Endothelial cell of umbilical vein (primary cell): ENCODE measurements around the gene AGAP3. TPM values are rescaled to one million over a fixed set of nuclear protein-coding genes. Genes with fewer than 3 reads are reported as not detected.

ENCODE experiments used
- BruUV-seq: library from RNA; stranded (reverse); fragments of 400-500 nt; replicated peaks from 2 replicates; lab custom pipeline; 2021; lab: Mats Ljungman, UMichigan
- CTCF ChIA-PET: fragments of 300-600, 350-600 bp; sonication (Branson Sonifier 250); formaldehyde crosslinking; loops from one replicate; lab custom pipeline; 2021; ENCODE audit warnings: antibody characterized with exemption, inconsistent platforms; lab: Charles Lee
- POLR2A ChIA-PET: fragments of 300-600, 350-600 bp; sonication (Branson Sonifier 250); formaldehyde crosslinking; loops from one replicate; lab custom pipeline; 2021; ENCODE audit warnings: antibody characterized with exemption, inconsistent platforms; lab: Charles Lee
- DNase-seq: peaks from one replicate; pipeline ENCODE4 v3.0.0-alpha.2; 2011; ENCODE audit warnings: low read depth, low spot score
- FAIRE-seq: peaks from 2 replicates; lab custom pipeline; 2011; peaks lifted over from hg19 to GRCh38; lab: Jason Lieb, UNC
- H2AFZ ChIP-seq: 2 replicates; pipeline ENCODE4 v1.6.0; 2012; ENCODE audit warnings: low read depth, low read length, control low read depth, inconsistent platforms
- H3K27ac ChIP-seq: 2 replicates; pipeline ENCODE4 v1.5.1; 2011; ENCODE audit warnings: low read depth, mild to moderate bottlenecking, control low read depth, low read length, moderate library complexity; ENCODE audit not compliant: insufficient read depth
- H3K27me3 ChIP-seq, 2 experiments: 2 replicates each; pipeline versions ENCODE4 v1.6.0 to v1.6.1; 2011; ENCODE audit warnings: low read length in 2 of 2, mixed read lengths in 1 of 2; ENCODE audit not compliant: control insufficient read depth in 2 of 2, insufficient read depth in 2 of 2
- H3K36me3 ChIP-seq, 2 experiments: 2 replicates in 1 of 2; 3 replicates in 1 of 2; pipeline ENCODE4 v1.5.1; 2011; ENCODE audit warnings: low read length in 2 of 2, mild to moderate bottlenecking in 1 of 2, moderate library complexity in 1 of 2; ENCODE audit not compliant: control insufficient read depth in 2 of 2, insufficient read depth in 2 of 2; ENCODE audit errors: extremely low read depth in 1 of 2
- H3K4me1 ChIP-seq: 3 replicates; pipeline ENCODE4 v1.5.1; 2011; ENCODE audit warnings: mild to moderate bottlenecking, low read length; ENCODE audit not compliant: control insufficient read depth, insufficient read depth; ENCODE audit errors: extremely low read depth
- H3K4me2 ChIP-seq: 2 replicates; pipeline ENCODE4 v1.6.1; 2011; ENCODE audit warnings: low read length, control low read depth, mixed read lengths; ENCODE audit not compliant: insufficient read depth
- H3K4me3 ChIP-seq, 3 experiments: fragments of 200-600 bp in 1 of 3; sonication (generic), shearing (Covaris generic) in 1 of 3; replicated peaks in 1 of 3; 2 replicates each; pipeline ENCODE4 v1.5.1; 2011 to 2016; ENCODE audit warnings: control low read depth in 3 of 3, low read length in 3 of 3, mild to moderate bottlenecking in 2 of 3, inconsistent platforms in 1 of 3, low read depth in 1 of 3, moderate library complexity in 1 of 3; ENCODE audit not compliant: insufficient read depth in 1 of 3
- H3K79me2 ChIP-seq: 2 replicates; pipeline ENCODE4 v1.6.0; 2012; ENCODE audit warnings: low read length, inconsistent platforms; ENCODE audit not compliant: control insufficient read depth, insufficient read depth
- H3K9ac ChIP-seq: replicated peaks from 2 replicates; pipeline ENCODE3; 2011; ENCODE audit warnings: low read length, control low read depth; ENCODE audit not compliant: insufficient read depth; ENCODE audit errors: extremely low read depth
- H3K9me1 ChIP-seq: replicated peaks from 3 replicates; pipeline ENCODE4 v1.6.0; 2011; ENCODE audit warnings: mild to moderate bottlenecking, low read length; ENCODE audit not compliant: control insufficient read depth, insufficient read depth; ENCODE audit errors: extremely low read depth
- H3K9me3 ChIP-seq: replicated peaks from 2 replicates; pipeline ENCODE4 v1.5.1; 2012; ENCODE audit warnings: low read length, inconsistent platforms; ENCODE audit not compliant: control insufficient read depth, insufficient read depth
- H4K20me1 ChIP-seq: replicated peaks from 2 replicates; pipeline ENCODE3; 2011; ENCODE audit warnings: mild to moderate bottlenecking, low read length; ENCODE audit not compliant: control insufficient read depth, insufficient read depth; ENCODE audit errors: extremely low read depth
- CTCF ChIP-seq, 2 donors: IDR thresholded peaks; 1 replicate in 1 of 2; 2 replicates in 1 of 2; pipeline ENCODE4 v1.5.1; 2011; ENCODE audit warnings: low read length in 2 of 2, mild to moderate bottlenecking in 2 of 2, moderate library complexity in 2 of 2, control low read depth in 1 of 2, inconsistent platforms in 1 of 2, low read depth in 1 of 2; ENCODE audit not compliant: insufficient read depth in 1 of 2; ENCODE audit errors: extremely low read depth in 1 of 2
- EZH2 ChIP-seq: IDR thresholded peaks from 2 replicates; pipeline ENCODE4 v1.6.1; 2012; ENCODE audit warnings: borderline replicate concordance, low read depth, mild to moderate bottlenecking, moderate library complexity, low read length, inconsistent platforms; ENCODE audit not compliant: severe bottlenecking
- FOS ChIP-seq: IDR thresholded peaks from 2 replicates; pipeline ENCODE4 v1.6.1; 2011; ENCODE audit warnings: mild to moderate bottlenecking, low read length, moderate library complexity, borderline replicate concordance; ENCODE audit not compliant: insufficient read depth
- GATA2 ChIP-seq: IDR thresholded peaks from 2 replicates; pipeline ENCODE4 v1.7.0; 2011; ENCODE audit warnings: low read depth, mild to moderate bottlenecking, moderate library complexity, mixed read lengths, low read length; ENCODE audit not compliant: insufficient read length, insufficient read depth
- JUN ChIP-seq: IDR thresholded peaks from 2 replicates; pipeline ENCODE4 v1.6.1; 2011; ENCODE audit warnings: borderline replicate concordance, low read depth; ENCODE audit not compliant: insufficient read length, insufficient read depth
- MAX ChIP-seq: IDR thresholded peaks from 2 replicates; pipeline ENCODE4 v1.6.1; 2011; ENCODE audit not compliant: insufficient read depth, insufficient read length
- MYC ChIP-seq: IDR thresholded peaks from one replicate; pipeline ENCODE4 v1.6.1; 2011; ENCODE audit warnings: mild to moderate bottlenecking, low read depth, low read length
- POLR2A ChIP-seq: IDR thresholded peaks from 2 replicates; pipeline ENCODE4 v1.6.1; 2012; ENCODE audit warnings: low read depth, mild to moderate bottlenecking, control low read depth, low read length
- POLR2AphosphoS5 ChIP-seq: IDR thresholded peaks from 2 replicates; pipeline ENCODE4 v1.6.1; 2012; ENCODE audit warnings: low read depth, mild to moderate bottlenecking, control low read depth, low read length, moderate library complexity; ENCODE audit not compliant: insufficient read depth
- dilution Hi-C: fragments of 300-500 bp; cut with MboI; formaldehyde crosslinking; loops from one replicate; pipeline ENCODE4 v1.15.0; 2019; ENCODE audit warnings: low sequenced_read_pairs; ENCODE audit not compliant: extremely low pct_ligation_motif_present
- intact Hi-C: fragments of 100-400 bp; cut with micrococcal nuclease; formaldehyde crosslinking; loops from one replicate; pipeline ENCODE4 v1.10.0; 2022
- polyA plus RNA-seq, 4 experiments: library from polyadenylated mRNA; depleted of rRNA in 3 of 4; stranded (reverse) in 3 of 4; unstranded in 1 of 4; fragments of >200 nt; gene quantifications; 2 replicates each; pipeline versions ENCODE4 v1.2.1 to v1.2.3, GENCODE V29; 2011 to 2012; ENCODE audit warnings: missing spikeins in 1 of 4
- total RNA-seq: library from RNA; stranded (reverse); gene quantifications from 2 replicates; pipeline ENCODE4 v1.2.3, GENCODE V29; 2021

Gene AGAP3
- total and polyA plus RNA-seq, 2 donors (not counting 3 experiments of a cell fraction or from before 2014, with no cell fraction given): 171 to 174 TPM

- Histone ChIP-seq H3K4me1 (no peaks in the 10 kb centered on the region), H3K4me3 (no peak overlapping the region), H2AFZ (no peak overlapping the region), H3K9me1 (no peaks in the 10 kb centered on the region), H3K9me3 (no peaks in the 10 kb centered on the region), H3K4me2 (no peak overlapping the region), H3K9ac (no peak overlapping the region), H4K20me1 (no peaks in the 10 kb centered on the region), H3K27ac (no peak overlapping the region), H3K36me3 (no peaks in the 10 kb centered on the region), H3K79me2 (no peaks in the 10 kb centered on the region), H3K27me3 (peaks cover 19 to 20% of the 10 kb centered on the region in 2 experiments)
- ChIA-PET POLR2A (no interaction called here), CTCF (interaction anchor here (1.0 to 1.3 kb wide), 4 partner anchors 26 to 275 kb away, joined by 3 read pairs; no protein-coding TSS in a partner anchor)
- DNase-seq (no peak), FAIRE-seq (no peak)
- dilution Hi-C loops: no loop called here
- intact Hi-C loops: loop anchor here (5.0 kb wide), 1 partner anchor 129 kb away; no protein-coding TSS in a partner anchor
- no TSS peak for BruUV-seq
- TF ChIP-seq JUN: no peak
- TF ChIP-seq CTCF (IDR thresholded peaks at IDR 0.05; ENCODE audit: extremely low read depth in 1 of 2, insufficient read depth in 1 of 2, low read depth in 1 of 2, low read length in 2 of 2): no peak
- TF ChIP-seq POLR2A: no peak
- no peak for TF ChIP-seq MAX
- TF ChIP-seq POLR2AphosphoS5: no peak
- TF ChIP-seq EZH2: no peak
- no peak for TF ChIP-seq FOS
- no peak for TF ChIP-seq GATA2
- TF ChIP-seq MYC: no peak
These were observed 87.3 kb downstream of the AGAP3 start for GRCh38 chr7:151173386-151174245.
